Ishikawa (cell line): Measurements from ENCODE around the gene CTF1.

Source experiments
- CEBPB ChIP-seq: IDR thresholded peaks from 2 replicates; pipeline ENCODE4 v1.6.1; 2012
- CREB1 ChIP-seq: IDR thresholded peaks from 2 replicates; pipeline ENCODE4 v1.6.1; 2012; ENCODE audit warnings: low read depth
- EGR1 ChIP-seq: IDR thresholded peaks from 2 replicates; pipeline ENCODE4 v1.6.1; 2012
- EP300 ChIP-seq: IDR thresholded peaks from 2 replicates; pipeline ENCODE4 v1.6.1; 2012; ENCODE audit warnings: borderline replicate concordance
- FOXM1 ChIP-seq: IDR thresholded peaks from 2 replicates; pipeline ENCODE4 v1.6.1; 2012; ENCODE audit warnings: low read depth, borderline replicate concordance
- MAX ChIP-seq: IDR thresholded peaks from 2 replicates; pipeline ENCODE4 v1.6.1; 2012
- NFIC ChIP-seq: IDR thresholded peaks from 2 replicates; pipeline ENCODE4 v1.6.1; 2012
- RAD21 ChIP-seq: IDR thresholded peaks from 2 replicates; pipeline ENCODE4 v1.6.1; 2012; ENCODE audit warnings: low read depth
- TAF1 ChIP-seq: IDR thresholded peaks from 2 replicates; pipeline ENCODE4 v1.6.1; 2012; ENCODE audit warnings: low read depth, mild to moderate bottlenecking
- TCF12 ChIP-seq: IDR thresholded peaks from 2 replicates; pipeline ENCODE4 v1.6.1; 2012; ENCODE audit warnings: low read depth
- TEAD4 ChIP-seq: IDR thresholded peaks from 2 replicates; pipeline ENCODE4 v1.6.1; 2012
- YY1 ChIP-seq: IDR thresholded peaks from 2 replicates; pipeline ENCODE4 v1.6.1; 2012; ENCODE audit warnings: low read depth
- ZBTB7A ChIP-seq: IDR thresholded peaks from 2 replicates; pipeline ENCODE4 v1.6.1; 2012; ENCODE audit warnings: low read depth
- TF ChIP-seq, protein P1 (sequence below): IDR thresholded peaks from 2 replicates; pipeline ENCODE4 v1.6.1; 2012
- TF ChIP-seq, protein P2 (sequence below): IDR thresholded peaks from 2 replicates; pipeline ENCODE4 v1.6.1; 2012; ENCODE audit warnings: low read depth, mild to moderate bottlenecking

The CTF1 gene

GRCh38 chr16:30894540-30895368 lies 1.7 kb upstream of the CTF1 start:
- TF ChIP-seq MAX (no peak), RAD21 (no peak), NFIC (no peak), TAF1 (no peak; the same call in 1 of the 2 replicates), CREB1 (no peak), CEBPB (no peak), TEAD4 (no peak), EP300 (no peak)

GRCh38 chr16:30895627-30896260 lies 670 bp upstream of the CTF1 start:
- TF ChIP-seq, protein P1, sequence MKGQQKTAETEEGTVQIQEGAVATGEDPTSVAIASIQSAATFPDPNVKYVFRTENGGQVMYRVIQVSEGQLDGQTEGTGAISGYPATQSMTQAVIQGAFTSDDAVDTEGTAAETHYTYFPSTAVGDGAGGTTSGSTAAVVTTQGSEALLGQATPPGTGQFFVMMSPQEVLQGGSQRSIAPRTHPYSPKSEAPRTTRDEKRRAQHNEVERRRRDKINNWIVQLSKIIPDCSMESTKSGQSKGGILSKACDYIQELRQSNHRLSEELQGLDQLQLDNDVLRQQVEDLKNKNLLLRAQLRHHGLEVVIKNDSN = no peak
- TF ChIP-seq TEAD4 (no peak), RAD21 (no peak), NFIC (no peak), ZBTB7A (no peak), EP300 (no peak), CREB1 (no peak), MAX (no peak), FOXM1 (no peak), TCF12 (no peak), CEBPB (no peak), EGR1 (no peak), YY1 (no peak)
- TF ChIP-seq, protein P2, sequence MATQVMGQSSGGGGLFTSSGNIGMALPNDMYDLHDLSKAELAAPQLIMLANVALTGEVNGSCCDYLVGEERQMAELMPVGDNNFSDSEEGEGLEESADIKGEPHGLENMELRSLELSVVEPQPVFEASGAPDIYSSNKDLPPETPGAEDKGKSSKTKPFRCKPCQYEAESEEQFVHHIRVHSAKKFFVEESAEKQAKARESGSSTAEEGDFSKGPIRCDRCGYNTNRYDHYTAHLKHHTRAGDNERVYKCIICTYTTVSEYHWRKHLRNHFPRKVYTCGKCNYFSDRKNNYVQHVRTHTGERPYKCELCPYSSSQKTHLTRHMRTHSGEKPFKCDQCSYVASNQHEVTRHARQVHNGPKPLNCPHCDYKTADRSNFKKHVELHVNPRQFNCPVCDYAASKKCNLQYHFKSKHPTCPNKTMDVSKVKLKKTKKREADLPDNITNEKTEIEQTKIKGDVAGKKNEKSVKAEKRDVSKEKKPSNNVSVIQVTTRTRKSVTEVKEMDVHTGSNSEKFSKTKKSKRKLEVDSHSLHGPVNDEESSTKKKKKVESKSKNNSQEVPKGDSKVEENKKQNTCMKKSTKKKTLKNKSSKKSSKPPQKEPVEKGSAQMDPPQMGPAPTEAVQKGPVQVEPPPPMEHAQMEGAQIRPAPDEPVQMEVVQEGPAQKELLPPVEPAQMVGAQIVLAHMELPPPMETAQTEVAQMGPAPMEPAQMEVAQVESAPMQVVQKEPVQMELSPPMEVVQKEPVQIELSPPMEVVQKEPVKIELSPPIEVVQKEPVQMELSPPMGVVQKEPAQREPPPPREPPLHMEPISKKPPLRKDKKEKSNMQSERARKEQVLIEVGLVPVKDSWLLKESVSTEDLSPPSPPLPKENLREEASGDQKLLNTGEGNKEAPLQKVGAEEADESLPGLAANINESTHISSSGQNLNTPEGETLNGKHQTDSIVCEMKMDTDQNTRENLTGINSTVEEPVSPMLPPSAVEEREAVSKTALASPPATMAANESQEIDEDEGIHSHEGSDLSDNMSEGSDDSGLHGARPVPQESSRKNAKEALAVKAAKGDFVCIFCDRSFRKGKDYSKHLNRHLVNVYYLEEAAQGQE = no peak

DNA sequence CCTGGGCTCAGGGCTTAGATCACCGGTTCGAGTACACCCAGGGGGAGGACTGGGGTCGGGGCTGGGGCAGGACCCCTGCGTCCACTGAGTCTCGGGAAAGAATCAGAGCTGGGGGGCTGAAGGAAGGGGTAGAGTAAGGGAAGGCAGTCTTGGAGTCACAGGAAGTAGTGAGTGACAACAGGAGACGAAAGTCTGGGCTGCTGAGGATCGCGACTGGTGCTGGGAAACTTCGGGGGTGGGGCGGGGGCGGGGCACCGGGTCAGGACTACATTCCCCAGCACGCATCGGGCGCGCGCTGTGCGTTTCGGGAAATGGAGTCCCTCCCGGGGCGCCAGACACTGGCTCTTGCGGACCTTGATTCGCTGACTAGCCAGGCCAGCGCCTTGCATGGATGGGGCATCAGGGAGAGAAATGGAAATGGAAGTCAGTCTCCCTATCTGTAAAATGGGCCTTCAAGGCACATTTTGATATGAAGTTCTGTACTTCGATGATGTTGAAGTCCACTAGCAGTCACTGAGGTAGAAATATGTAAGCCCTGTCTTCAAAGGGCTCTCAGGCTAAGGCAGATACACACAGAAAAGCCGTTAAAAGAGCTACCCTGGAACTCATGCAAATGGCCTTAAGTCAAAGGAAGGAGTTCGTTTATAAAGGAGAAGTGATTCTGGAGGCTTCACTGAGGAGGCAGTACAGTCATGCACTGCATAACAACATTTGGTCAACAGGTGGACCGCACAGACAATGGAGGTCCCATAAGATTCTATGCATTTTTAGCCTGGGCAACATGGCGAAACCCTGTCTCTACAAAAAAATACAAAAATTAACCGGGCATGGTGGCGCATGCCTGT lies 697 bp downstream of the CTF1 start:
- TF ChIP-seq ZBTB7A = no peak
- TF ChIP-seq, protein P2 = no peak
- TF ChIP-seq TCF12 = no peak
- TF ChIP-seq, protein P1 = no peak
- TF ChIP-seq EP300 = no peak
- TF ChIP-seq MAX = 0 out of 2 replicates have a peak, but pooled peaks have one; percentile 4
- no peak for TF ChIP-seq FOXM1
- TF ChIP-seq YY1 = peak; percentile 54
- TF ChIP-seq TAF1 = 0 out of 2 replicates have a peak, but pooled peaks have one; percentile 5

DNA sequence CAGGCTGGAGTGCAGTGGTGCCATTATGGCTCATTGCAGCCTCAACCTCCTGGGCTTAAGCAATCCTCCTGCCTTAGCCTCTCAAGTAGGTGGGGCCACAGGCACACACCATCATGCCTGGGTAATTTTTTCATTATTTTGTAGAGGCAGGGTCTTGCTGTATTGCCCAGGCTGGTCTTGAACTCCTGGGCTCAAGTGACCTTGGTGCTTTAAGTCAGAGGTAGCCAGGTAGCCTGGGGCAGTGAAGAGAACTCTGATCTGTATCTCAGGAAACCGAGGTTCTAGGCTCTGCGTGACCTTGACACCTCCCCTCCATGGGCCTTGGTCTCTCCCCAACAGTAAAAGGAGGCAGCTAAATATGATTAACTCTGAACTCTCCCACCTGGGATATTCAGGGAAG lies 3.4 kb downstream of the CTF1 start:
- TF ChIP-seq MAX = no peak
- TF ChIP-seq ZBTB7A = no peak
- no peak for TF ChIP-seq EGR1
- TF ChIP-seq, protein P1 = no peak
- TF ChIP-seq EP300 = no peak
- no peak for TF ChIP-seq TCF12
- no peak for TF ChIP-seq CEBPB
- TF ChIP-seq RAD21 = no peak
- TF ChIP-seq, protein P2 = no peak
- TF ChIP-seq CREB1 = no peak
